SIG-M5 treated with dmso at 0.1 percent for 504 hours (cell line): ENCODE data around the gene ZNF599.

Source experiments
- DNase-seq: peaks from one replicate; lab custom pipeline; 2025; ENCODE audit not compliant: unreplicated experiment; lab: John Stamatoyannopoulos, UW

Gene ZNF599

GRCh38 chr19:34744896-34745690, 27.9 kb downstream of the ZNF599 start:
- no peak for DNase-seq

GRCh38 chr19:34734537-34735103, 38.4 kb downstream of the ZNF599 start:
- DNase-seq = peak; percentile 77

GRCh38 chr19:34733746-34734536, 39.1 kb downstream of the ZNF599 start, which contains the start of gene ZNF181:
ZNF181 (plus strand) TSS chr19:34734243; CDS start chr19:34735038, 795 bp downstream.
- peak; percentile 88 for DNase-seq

GRCh38 chr19:34733266-34733745, 39.7 kb downstream of the ZNF599 start:
- DNase-seq = peak; percentile 71

GRCh38 chr19:34732612-34733211, 40.3 kb downstream of the ZNF599 start:
- DNase-seq = no peak

GRCh38 chr19:34731964-34732363, 41.1 kb downstream of the ZNF599 start:
- DNase-seq = no peak

- no peak for DNase-seq
Observed at GRCh38 chr19:34731019-34731829, 41.8 kb downstream of the ZNF599 start.

GRCh38 chr19:34725400-34725799, 47.6 kb downstream of the ZNF599 start:
- no peak for DNase-seq

GRCh38 chr19:34722353-34722752, 50.7 kb downstream of the ZNF599 start:
- no peak for DNase-seq

- no peak for DNase-seq
Observed at GRCh38 chr19:34715357-34715756, 57.7 kb downstream of the ZNF599 start.

GRCh38 chr19:34713262-34713637, 59.8 kb downstream of the ZNF599 start:
- no peak for DNase-seq

GRCh38 chr19:34712395-34713261, 60.4 kb downstream of the ZNF599 start:
- DNase-seq = peak; percentile 73

GRCh38 chr19:34711890-34712289, 61.1 kb downstream of the ZNF599 start:
- no peak for DNase-seq
